Keratinocyte (primary cell): ENCODE results near the gene WFDC1.

Experiments
- EZH2 ChIP-seq: IDR thresholded peaks from one replicate; pipeline ENCODE4 v1.6.1; 2012; ENCODE audit warnings: inconsistent platforms, mild to moderate bottlenecking, low read length, moderate library complexity
- TF ChIP-seq, protein P1 (sequence below), 3 experiments: IDR thresholded peaks in 1 of 3; conservative IDR thresholded peaks in 1 of 3; optimal IDR thresholded peaks in 1 of 3; 2 replicates in 2 of 3; 3 replicates in 1 of 3; pipeline versions ENCODE3 to v1.5.1; 2011; ENCODE audit warnings: low read length in 3 of 3, mild to moderate bottlenecking in 3 of 3, moderate library complexity in 2 of 3, control low read depth in 1 of 3, inconsistent platforms in 1 of 3; ENCODE audit not compliant: insufficient read depth in 2 of 3; ENCODE audit errors: extremely low read depth in 1 of 3

DNA sequence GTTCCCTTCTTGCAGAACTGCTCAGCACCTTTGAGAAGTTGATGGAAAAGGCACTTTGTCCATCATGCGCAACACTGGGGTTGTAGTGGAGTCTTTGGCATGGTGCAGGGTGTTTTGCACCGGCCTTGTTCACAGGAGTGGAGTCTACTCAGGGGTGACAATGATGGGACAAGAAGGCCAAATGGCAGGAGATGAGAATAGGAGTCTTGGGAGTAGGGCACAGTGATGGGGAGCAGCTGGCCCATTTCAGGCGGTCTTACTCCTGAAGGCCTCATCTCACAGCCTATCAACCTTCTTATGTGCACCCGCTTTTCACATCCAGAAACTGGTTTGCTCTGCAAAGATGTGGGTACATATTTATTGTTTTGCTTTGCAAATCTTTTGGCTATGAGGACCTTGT lies 41.5 kb upstream of the WFDC1 start:
- no peak for TF ChIP-seq EZH2
- TF ChIP-seq, protein P1, sequence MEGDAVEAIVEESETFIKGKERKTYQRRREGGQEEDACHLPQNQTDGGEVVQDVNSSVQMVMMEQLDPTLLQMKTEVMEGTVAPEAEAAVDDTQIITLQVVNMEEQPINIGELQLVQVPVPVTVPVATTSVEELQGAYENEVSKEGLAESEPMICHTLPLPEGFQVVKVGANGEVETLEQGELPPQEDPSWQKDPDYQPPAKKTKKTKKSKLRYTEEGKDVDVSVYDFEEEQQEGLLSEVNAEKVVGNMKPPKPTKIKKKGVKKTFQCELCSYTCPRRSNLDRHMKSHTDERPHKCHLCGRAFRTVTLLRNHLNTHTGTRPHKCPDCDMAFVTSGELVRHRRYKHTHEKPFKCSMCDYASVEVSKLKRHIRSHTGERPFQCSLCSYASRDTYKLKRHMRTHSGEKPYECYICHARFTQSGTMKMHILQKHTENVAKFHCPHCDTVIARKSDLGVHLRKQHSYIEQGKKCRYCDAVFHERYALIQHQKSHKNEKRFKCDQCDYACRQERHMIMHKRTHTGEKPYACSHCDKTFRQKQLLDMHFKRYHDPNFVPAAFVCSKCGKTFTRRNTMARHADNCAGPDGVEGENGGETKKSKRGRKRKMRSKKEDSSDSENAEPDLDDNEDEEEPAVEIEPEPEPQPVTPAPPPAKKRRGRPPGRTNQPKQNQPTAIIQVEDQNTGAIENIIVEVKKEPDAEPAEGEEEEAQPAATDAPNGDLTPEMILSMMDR (optimal IDR thresholded peaks at IDR 0.05 in 1 of 3, IDR thresholded peaks at IDR 0.05 in 1 of 3, conservative IDR thresholded peaks at IDR 0.05 in 1 of 3; ENCODE audit: extremely low read depth in 1 of 3, insufficient read depth in 2 of 3, low read length in 3 of 3) = no peak
